ENCODE measurements around the gene PSMB3.

GRCh38 chr17:38746849-38747462 is 5.6 kb upstream of the PSMB3 start:
- TF ChIP-seq, protein P1, sequence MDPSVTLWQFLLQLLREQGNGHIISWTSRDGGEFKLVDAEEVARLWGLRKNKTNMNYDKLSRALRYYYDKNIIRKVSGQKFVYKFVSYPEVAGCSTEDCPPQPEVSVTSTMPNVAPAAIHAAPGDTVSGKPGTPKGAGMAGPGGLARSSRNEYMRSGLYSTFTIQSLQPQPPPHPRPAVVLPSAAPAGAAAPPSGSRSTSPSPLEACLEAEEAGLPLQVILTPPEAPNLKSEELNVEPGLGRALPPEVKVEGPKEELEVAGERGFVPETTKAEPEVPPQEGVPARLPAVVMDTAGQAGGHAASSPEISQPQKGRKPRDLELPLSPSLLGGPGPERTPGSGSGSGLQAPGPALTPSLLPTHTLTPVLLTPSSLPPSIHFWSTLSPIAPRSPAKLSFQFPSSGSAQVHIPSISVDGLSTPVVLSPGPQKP (IDR thresholded peaks at IDR 0.05; ENCODE audit: low read depth, low read length) = no peak
- TF ChIP-seq, protein P2, sequence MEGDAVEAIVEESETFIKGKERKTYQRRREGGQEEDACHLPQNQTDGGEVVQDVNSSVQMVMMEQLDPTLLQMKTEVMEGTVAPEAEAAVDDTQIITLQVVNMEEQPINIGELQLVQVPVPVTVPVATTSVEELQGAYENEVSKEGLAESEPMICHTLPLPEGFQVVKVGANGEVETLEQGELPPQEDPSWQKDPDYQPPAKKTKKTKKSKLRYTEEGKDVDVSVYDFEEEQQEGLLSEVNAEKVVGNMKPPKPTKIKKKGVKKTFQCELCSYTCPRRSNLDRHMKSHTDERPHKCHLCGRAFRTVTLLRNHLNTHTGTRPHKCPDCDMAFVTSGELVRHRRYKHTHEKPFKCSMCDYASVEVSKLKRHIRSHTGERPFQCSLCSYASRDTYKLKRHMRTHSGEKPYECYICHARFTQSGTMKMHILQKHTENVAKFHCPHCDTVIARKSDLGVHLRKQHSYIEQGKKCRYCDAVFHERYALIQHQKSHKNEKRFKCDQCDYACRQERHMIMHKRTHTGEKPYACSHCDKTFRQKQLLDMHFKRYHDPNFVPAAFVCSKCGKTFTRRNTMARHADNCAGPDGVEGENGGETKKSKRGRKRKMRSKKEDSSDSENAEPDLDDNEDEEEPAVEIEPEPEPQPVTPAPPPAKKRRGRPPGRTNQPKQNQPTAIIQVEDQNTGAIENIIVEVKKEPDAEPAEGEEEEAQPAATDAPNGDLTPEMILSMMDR (IDR thresholded peaks at IDR 0.05) = no peak
- no peak for TF ChIP-seq MAX (IDR thresholded peaks at IDR 0.05)
- no peak for TF ChIP-seq JUNB (IDR thresholded peaks at IDR 0.05)
- no peak for TF ChIP-seq RAD21 (conservative IDR thresholded peaks at IDR 0.05 in 1 of 2, IDR thresholded peaks at IDR 0.05 in 1 of 2)
- no peak for TF ChIP-seq PHF8 (IDR thresholded peaks at IDR 0.05; ENCODE audit: borderline replicate concordance, low read depth)
- no peak for TF ChIP-seq CEBPB (IDR thresholded peaks at IDR 0.05)
- TF ChIP-seq ESRRA (IDR thresholded peaks at IDR 0.05; ENCODE audit: borderline replicate concordance, low read length) = no peak
- TF ChIP-seq EP300 (IDR thresholded peaks at IDR 0.05) = no peak

Data from A549 (cell line).